K562 (cell line): Measurements from ENCODE around the gene VAT1L. TPM values are rescaled to one million over a fixed set of nuclear protein-coding genes. Genes with fewer than 3 reads are reported as not detected.

ENCODE experiments used
- ATAC-seq: fragments of 200-7000 bp; cut with Tn5 transposase; 3 replicates; pipeline ENCODE4 v1.9.1; 2020; ENCODE audit warnings: moderate library complexity
- BruUV-seq: library from RNA; stranded (reverse); fragments of 400-500 nt; replicated peaks from 2 replicates; lab custom pipeline; 2021; lab: Mats Ljungman, UMichigan
- CTCF ChIA-PET: fragments of 300-600 bp; formaldehyde crosslinking; extraction: SDS; loops from one replicate; lab custom pipeline; 2021; ENCODE audit warnings: low intra/inter-chr PET ratio; lab: Yijun Ruan, JAX
- POLR2A ChIA-PET: fragments of 300-600, 350-650 bp; sonication (Branson Sonifier 250); formaldehyde crosslinking; extraction: SDS; loops from one replicate; lab custom pipeline; 2021; ENCODE audit warnings: antibody characterized with exemption, inconsistent platforms; lab: Yijun Ruan, JAX
- DNase-seq, 4 experiments: peaks; one replicate each; pipeline versions ENCODE4 v3.0.0 to v3.0.0-alpha.2; 2011 to 2018; ENCODE audit warnings: low spot score in 3 of 4, mixed read lengths in 3 of 4; ENCODE audit errors: extremely low read depth in 1 of 4
- FAIRE-seq: peaks from 2 replicates; lab custom pipeline; 2011; peaks lifted over from hg19 to GRCh38; lab: Jason Lieb, UNC
- H2AFZ ChIP-seq: 2 replicates; pipeline ENCODE4 v1.6.0; 2011; ENCODE audit warnings: low read depth, low read length, control low read depth, inconsistent platforms
- H3K27ac ChIP-seq: fragments of 200-600 bp; 3 replicates; pipeline ENCODE4 v1.8.0; 2011; ENCODE audit warnings: low read depth, mild to moderate bottlenecking, control low read depth, inconsistent platforms, low read length, moderate library complexity, mixed read lengths; ENCODE audit errors: extremely low read depth
- H3K27me3 ChIP-seq, 2 experiments: fragments of 300-600 bp in 1 of 2; 2 replicates in 1 of 2; 3 replicates in 1 of 2; pipeline versions ENCODE4 v1.6.0 to v1.8.0; 2011; ENCODE audit warnings: inconsistent platforms in 2 of 2, low read length in 2 of 2, mild to moderate bottlenecking in 1 of 2, mixed read lengths in 1 of 2, moderate library complexity in 1 of 2; ENCODE audit not compliant: control insufficient read depth in 2 of 2, insufficient read depth in 2 of 2
- H3K36me3 ChIP-seq: fragments of 300-600 bp; 3 replicates; pipeline ENCODE4 v1.8.0; 2011; ENCODE audit warnings: mild to moderate bottlenecking, low read length, inconsistent platforms; ENCODE audit not compliant: control insufficient read depth, insufficient read depth
- H3K4me1 ChIP-seq, 2 experiments: fragments of 200-600 bp in 1 of 2; replicated peaks in 1 of 2; 2 replicates in 1 of 2; 3 replicates in 1 of 2; pipeline versions ENCODE4 v1.5.1 to v1.8.0; 2011; ENCODE audit warnings: inconsistent platforms in 2 of 2, low read length in 2 of 2, mild to moderate bottlenecking in 1 of 2, mixed read lengths in 1 of 2, moderate library complexity in 1 of 2; ENCODE audit not compliant: control insufficient read depth in 2 of 2, insufficient read depth in 2 of 2
- H3K4me2 ChIP-seq: 2 replicates; pipeline ENCODE4 v1.6.1; 2011; ENCODE audit warnings: low read length, control low read depth, inconsistent platforms, mixed read lengths; ENCODE audit not compliant: insufficient read depth
- H3K4me3 ChIP-seq: fragments of 200-600 bp; sonication (generic), shearing (Covaris generic); 2 replicates; pipeline ENCODE4 v1.5.1; 2016; ENCODE audit warnings: control low read depth, inconsistent platforms
- H3K79me2 ChIP-seq: fragments of 200-600 bp; 3 replicates; pipeline ENCODE4 v1.8.0; 2011; ENCODE audit warnings: low read length, inconsistent platforms; ENCODE audit not compliant: control insufficient read depth, insufficient read depth
- H3K9ac ChIP-seq, 2 experiments: 2 replicates each; pipeline versions ENCODE4 v1.6.0 to v1.6.1; 2011; ENCODE audit warnings: low read depth in 2 of 2, low read length in 2 of 2, control low read depth in 1 of 2, inconsistent platforms in 1 of 2, mild to moderate bottlenecking in 1 of 2, mixed read lengths in 1 of 2; ENCODE audit not compliant: insufficient read depth in 1 of 2
- H3K9me1 ChIP-seq: one replicate; pipeline ENCODE4 v1.6.0; 2011; ENCODE audit warnings: inconsistent platforms, mild to moderate bottlenecking, low read length, moderate library complexity; ENCODE audit not compliant: control insufficient read depth, insufficient read depth
- H3K9me3 ChIP-seq: replicated peaks from 2 replicates; pipeline ENCODE4 v1.5.1; 2011; ENCODE audit warnings: low read depth, low read length, inconsistent platforms; ENCODE audit not compliant: control insufficient read depth, insufficient read depth
- H4K20me1 ChIP-seq: replicated peaks from 2 replicates; pipeline ENCODE4 v1.6.1; 2011; ENCODE audit warnings: low read length, inconsistent platforms, mixed read lengths; ENCODE audit not compliant: control insufficient read depth, insufficient read depth
- E2F6 ChIP-seq, 2 experiments: IDR thresholded peaks; 2 replicates each; pipeline ENCODE4 v1.6.1; 2011; ENCODE audit warnings: borderline replicate concordance in 1 of 2, control low read depth in 1 of 2, low read depth in 1 of 2, low read length in 1 of 2, mild to moderate bottlenecking in 1 of 2, mixed read lengths in 1 of 2, moderate library complexity in 1 of 2; ENCODE audit not compliant: insufficient read depth in 1 of 2, insufficient read length in 1 of 2, poor library complexity in 1 of 2, severe bottlenecking in 1 of 2; ENCODE audit errors: extremely low read depth in 1 of 2
- ELK3 ChIP-seq: fragments of 450-650 bp; formaldehyde crosslinking; IDR thresholded peaks from 2 replicates; pipeline ENCODE4 v1.4.0; 2020; ENCODE audit warnings: mild to moderate bottlenecking
- ETS1 ChIP-seq: conservative IDR thresholded peaks from 2 replicates; pipeline ENCODE4 v1.6.1; 2011; ENCODE audit warnings: low read depth, mild to moderate bottlenecking, low read length; ENCODE audit not compliant: control insufficient read depth
- KAT7 ChIP-seq: sonication (generic); formaldehyde crosslinking; IDR thresholded peaks from 2 replicates; pipeline ENCODE4 v1.8.0; 2022; ENCODE audit warnings: missing genetic modification reagents, mild to moderate bottlenecking, borderline replicate concordance
- MBD2 ChIP-seq: sonication (generic); IDR thresholded peaks from 2 replicates; pipeline ENCODE4 v1.6.1; 2016; ENCODE audit warnings: low read depth, borderline replicate concordance
- NR4A1 ChIP-seq, 2 experiments: fragments of 250-450 bp in 1 of 2; fragments of 450-650 bp in 1 of 2; sonication (Bioruptor Pico) in 1 of 2; IDR thresholded peaks; 2 replicates each; pipeline versions ENCODE4 v1.4.0 to v1.6.1; 2016 to 2020; ENCODE audit warnings: mild to moderate bottlenecking in 2 of 2, missing compliant biosample characterization in 1 of 2, missing genetic modification characterization in 1 of 2, moderate library complexity in 1 of 2
- SRSF9 ChIP-seq: fragments of 200-400 bp; formaldehyde crosslinking; IDR thresholded peaks from 2 replicates; pipeline ENCODE4 v1.6.1; 2017; ENCODE audit warnings: low read depth, low read length, borderline replicate concordance
- VEZF1 ChIP-seq: fragments of 200-800 bp; sonication (Bioruptor generic); IDR thresholded peaks from 2 replicates; pipeline ENCODE4 v1.6.1; 2017; ENCODE audit warnings: missing genetic modification characterization, missing compliant biosample characterization
- WHSC1 ChIP-seq: IDR thresholded peaks from one replicate; pipeline ENCODE4 v1.6.1; 2012; ENCODE audit warnings: low read length, control low read depth, inconsistent platforms
- ZSCAN32 ChIP-seq: fragments of 450-650 bp; formaldehyde crosslinking; IDR thresholded peaks from 2 replicates; pipeline ENCODE4 v1.4.0; 2020; ENCODE audit warnings: mild to moderate bottlenecking, moderate library complexity
- WGBS: fragments of 100-300 bp; shearing (Covaris generic); methylation state at CpG from one replicate; pipeline ENCODE4 v1.1.6; 2016; ENCODE audit warnings: low coverage, mixed read lengths; ENCODE audit not compliant: insufficient coverage; ENCODE audit errors: missing lambda C conversion rate; 5-methylcytosine and 5-hydroxymethylcytosine counted together
- in situ Hi-C: fragments of 300-500 bp; cut with MboI; formaldehyde crosslinking; loops from 4 replicates; pipeline ENCODE4 v1.15.0; 2018; ENCODE audit warnings: inconsistent platforms, mixed read lengths
- intact Hi-C: fragments of 100-400 bp; cut with micrococcal nuclease; formaldehyde crosslinking; loops from 2 replicates; pipeline ENCODE4 v1.14.2; 2022
- polyA plus RNA-seq, 8 experiments: library from polyadenylated mRNA; depleted of rRNA in 4 of 8; stranded (reverse) in 5 of 8; unstranded in 3 of 8; fragments of >200 nt; fragmentation: Nextera tagmentation in 2 of 8; fragmentation: Illumina TruSeq in 1 of 8; extraction: Ambion mirVana in 2 of 8; extraction: Trizol in 1 of 8; gene quantifications; 2 replicates each; pipeline versions ENCODE4 v1.2.1 to v1.2.3, GENCODE V29; 2011 to 2014; ENCODE audit warnings: inconsistent platforms in 1 of 8, missing spikeins in 1 of 8
- total RNA-seq, 7 experiments: library from RNA; depleted of rRNA in 6 of 7; stranded (reverse); fragments of >200 nt in 6 of 7; fragmentation: Illumina TruSeq in 2 of 7; extraction: Trizol in 2 of 7; gene quantifications; 2 replicates each; pipeline versions ENCODE4 v1.2.1 to v1.2.3, GENCODE V29; 2011 to 2021; ENCODE audit warnings: low replicate concordance in 1 of 7
- TF ChIP-seq, protein P1 (sequence below): fragments of 450-650 bp; formaldehyde crosslinking; IDR thresholded peaks from 2 replicates; pipeline ENCODE4 v1.4.0; 2022; ENCODE audit warnings: missing genetic modification characterization

The VAT1L gene
- total and polyA plus RNA-seq, 9 of the 15 experiments (the other 6 are each of a cell fraction or from before 2014, with no cell fraction given): 0.01 TPM; not detected in 8

DNA sequence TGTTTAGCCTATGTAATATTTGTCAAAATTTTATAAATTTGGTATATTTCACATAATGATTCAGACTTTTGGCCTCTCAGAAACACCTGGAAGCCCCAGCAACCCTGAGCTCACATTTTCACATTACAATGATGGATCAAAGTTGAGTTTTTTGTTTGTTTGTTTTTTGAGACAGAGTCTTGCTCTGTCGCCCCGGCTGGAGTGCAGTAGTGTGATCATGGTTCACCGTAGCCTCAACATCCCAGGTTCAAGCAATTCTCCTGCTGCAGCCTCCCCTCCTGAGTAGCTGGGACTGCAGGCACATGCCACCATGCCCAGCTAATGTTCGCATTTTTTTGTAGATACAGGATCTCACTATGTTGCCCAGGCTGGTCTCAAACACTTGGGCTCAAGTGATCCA is 10.6 kb upstream of the VAT1L start:
- Histone ChIP-seq H2AFZ (no peak overlapping the region), H3K9me3 (no peaks in the 10 kb centered on the region), H3K79me2 (no peaks in the 10 kb centered on the region), H4K20me1 (no peaks in the 10 kb centered on the region), H3K27me3 (no peaks in the 10 kb centered on the region; a peak in 2 of 5 replicates), H3K9me1 (no peaks in the 10 kb centered on the region), H3K4me1 (no peaks in the 10 kb centered on the region), H3K4me2 (no peak overlapping the region), H3K36me3 (no peaks in the 10 kb centered on the region), H3K4me3 (no peak overlapping the region), H3K9ac (no peak overlapping the region), H3K27ac (no peak overlapping the region)
- TF ChIP-seq KAT7 (CRISPR knock-in tag) (no peak), NR4A1 (CRISPR knock-in tag; IDR thresholded peaks at IDR 0.05) (no peak), NR4A1 (tag; IDR thresholded peaks at IDR 0.05) (no peak), ETS1 (no peak), ZSCAN32 (CRISPR knock-in tag) (no peak), VEZF1 (CRISPR knock-in tag) (no peak), ELK3 (CRISPR knock-in tag) (no peak), SRSF9 (no peak), MBD2 (no peak), WHSC1 (no peak), E2F6 (IDR thresholded peaks at IDR 0.05; ENCODE audit: borderline replicate concordance in 1 of 2, extremely low read depth in 1 of 2, insufficient read depth in 1 of 2, insufficient read length in 1 of 2, low read depth in 1 of 2, low read length in 1 of 2, poor library complexity in 1 of 2, severe bottlenecking in 1 of 2) (no peak)
- TF ChIP-seq, protein P1, sequence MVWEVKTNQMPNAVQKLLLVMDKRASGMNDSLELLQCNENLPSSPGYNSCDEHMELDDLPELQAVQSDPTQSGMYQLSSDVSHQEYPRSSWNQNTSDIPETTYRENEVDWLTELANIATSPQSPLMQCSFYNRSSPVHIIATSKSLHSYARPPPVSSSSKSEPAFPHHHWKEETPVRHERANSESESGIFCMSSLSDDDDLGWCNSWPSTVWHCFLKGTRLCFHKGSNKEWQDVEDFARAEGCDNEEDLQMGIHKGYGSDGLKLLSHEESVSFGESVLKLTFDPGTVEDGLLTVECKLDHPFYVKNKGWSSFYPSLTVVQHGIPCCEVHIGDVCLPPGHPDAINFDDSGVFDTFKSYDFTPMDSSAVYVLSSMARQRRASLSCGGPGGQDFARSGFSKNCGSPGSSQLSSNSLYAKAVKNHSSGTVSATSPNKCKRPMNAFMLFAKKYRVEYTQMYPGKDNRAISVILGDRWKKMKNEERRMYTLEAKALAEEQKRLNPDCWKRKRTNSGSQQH: no peak
- FAIRE-seq: no peak
- DNase-seq: no peak
- CTCF ChIA-PET: no interaction called here
- BruUV-seq: no TSS peak
- 0% methylated on average over 4 of the region's 4 CpGs for WGBS
- POLR2A ChIA-PET: no interaction called here
- in situ Hi-C loops: no loop called here
- ATAC-seq: no peak
- intact Hi-C loops: no loop called here
